Stimulated activated CD8-positive, alpha-beta memory T cell treated with anti-CD3 and anti-CD28 coated beads, Interleukin-7, amount 100 ng/mL, for 4 hours (primary cell): Measurements from ENCODE around the gene MED7.
A peak's percentile ranks its signal among the peaks of the same experiment; 100 is the strongest.

Source experiments
- DNase-seq, 2 donors: peaks; one replicate each; pipeline ENCODE4 v3.0.0-alpha.2; 2020; ENCODE audit warnings: low read depth in 2 of 2

MED7 gene

GRCh38 chr5:157162919-157163510 lies 20.4 kb upstream of the MED7 start:
- DNase-seq: no peak

GRCh38 chr5:157161996-157162395 lies 19.3 kb upstream of the MED7 start:
- DNase-seq: no peak

- peak in 1 of 2 donors; percentile 15 for DNase-seq
Measured at GRCh38 chr5:157160001-157160400, 17.3 kb upstream of the MED7 start.

GRCh38 chr5:157159209-157159751 lies 16.6 kb upstream of the MED7 start:
- DNase-seq: no peak

- DNase-seq: no peak
Measured at GRCh38 chr5:157157293-157157891, 14.7 kb upstream of the MED7 start.

- DNase-seq: no peak
Measured at GRCh38 chr5:157155297-157155696, 12.6 kb upstream of the MED7 start.

GRCh38 chr5:157150995-157151394 lies 8.3 kb upstream of the MED7 start:
- DNase-seq: no peak

- DNase-seq: peak; percentile 58 to 78
Measured at GRCh38 chr5:157148734-157149615, 6.3 kb upstream of the MED7 start.

- DNase-seq: peak in 1 of 2 donors; percentile 43
Measured at GRCh38 chr5:157143127-157143971, 684 bp upstream of the MED7 start.

- DNase-seq: no peak
Measured at GRCh38 chr5:157137691-157138090, 5.0 kb downstream of the MED7 start.

- no peak for DNase-seq
Measured at GRCh38 chr5:157132281-157132612, 10.4 kb downstream of the MED7 start.

- no peak for DNase-seq
Measured at GRCh38 chr5:157130925-157131324, 11.7 kb downstream of the MED7 start.

- no peak for DNase-seq
Measured at GRCh38 chr5:157121709-157122108, 21.0 kb downstream of the MED7 start.

- DNase-seq: no peak
Measured at GRCh38 chr5:157120102-157120501, 22.6 kb downstream of the MED7 start.

GRCh38 chr5:157116483-157116954 lies 26.1 kb downstream of the MED7 start:
- DNase-seq: no peak

GRCh38 chr5:157115502-157115901 lies 27.2 kb downstream of the MED7 start:
- no peak for DNase-seq

GRCh38 chr5:157115012-157115411 lies 27.7 kb downstream of the MED7 start:
- no peak for DNase-seq

- no peak for DNase-seq
Measured at GRCh38 chr5:157113002-157113401, 29.7 kb downstream of the MED7 start.

- no peak for DNase-seq
Measured at GRCh38 chr5:157109744-157110143, 32.9 kb downstream of the MED7 start.

GRCh38 chr5:157108976-157109375 lies 33.7 kb downstream of the MED7 start, which contains the start of gene HAVCR2:
Gene HAVCR2 (minus strand): TSS chr5:157109044. CDS start chr5:157108983, 61 bp downstream.
- peak; percentile 19 to 32 for DNase-seq

- DNase-seq: no peak
Measured at GRCh38 chr5:157107508-157107907, 35.2 kb downstream of the MED7 start.
